ENCODE measurements around the gene BAG2. TPM values are rescaled to one million over a fixed set of nuclear protein-coding genes. Genes with fewer than 3 reads are reported as not detected.

BAG2 gene
- total and polyA plus RNA-seq, 10 of the 15 experiments (the other 5 are each of a cell fraction or from before 2014, with no cell fraction given) = 7.7 to 17.6 (median 9.6) TPM

GRCh38 chr6:57163956-57164355 lies 8.2 kb upstream of the BAG2 start (continued):
- TF ChIP-seq ZNF687 (IDR thresholded peaks at IDR 0.05) (no peak), YBX1 (IDR thresholded peaks at IDR 0.05) (no peak), RAD51 (IDR thresholded peaks at IDR 0.05) (no peak)

- H3K36me3 ChIP-seq (ENCODE audit: control insufficient read depth in 2 of 2, insufficient read depth in 2 of 2, low read length in 1 of 2) = peaks cover 0 to 5% of the 10 kb centered on the region in 2 experiments; a peak in 2 of 4 replicates
- no peaks in the 10 kb centered on the region for H3K4me1 ChIP-seq (ENCODE audit: control insufficient read depth, insufficient read depth, low read length)
- H3K79me2 ChIP-seq (ENCODE audit: control insufficient read depth, insufficient read depth, low read length) = no peaks in the 10 kb centered on the region
- no peak overlapping the region for H3K4me2 ChIP-seq (ENCODE audit: control insufficient read depth, insufficient read depth)
- SMC1A ChIA-PET (ENCODE audit: uncharacterized antibody, unreplicated experiment) = interaction anchor here (0.6 kb wide), 1 partner anchor 73 kb away, joined by 3 read pairs; no protein-coding TSS in a partner anchor
- no TSS peak for BruUV-seq (replicated peaks)
- H3K27me3 ChIP-seq (replicated peaks in 1 of 2; ENCODE audit: control insufficient read depth in 2 of 2, insufficient read depth in 2 of 2, low read length in 1 of 2) = no peaks in the 10 kb centered on the region
- H3K9ac ChIP-seq (ENCODE audit: control insufficient read depth, insufficient read depth, low read length) = no peak overlapping the region
- no peak overlapping the region for H3K27ac ChIP-seq (ENCODE audit: control insufficient read depth, insufficient read depth)
- POLR2A ChIA-PET = interaction anchor here (0.6 kb wide), 1 partner anchor 63 kb away, joined by 3 read pairs; no protein-coding TSS in a partner anchor
- intact Hi-C loops (cut with micrococcal nuclease; ENCODE audit: unreplicated experiment) (no loop called here), in situ Hi-C loops (cut with MboI) (no loop called here)
- RAD21 ChIA-PET (ENCODE audit: unreplicated experiment) = no interaction called here
- H4K20me1 ChIP-seq (ENCODE audit: control insufficient read depth, insufficient read depth) = no peaks in the 10 kb centered on the region
- DNase-seq (ENCODE audit: low read depth, low spot score) = no peak
- 100% methylated on average over 1 of the region's 1 CpG for WGBS (ENCODE audit: insufficient coverage, insufficient replicate concordance, low lambda C conversion rate, missing lambda C conversion rate)
- no peak for FAIRE-seq
- CTCF ChIA-PET = no interaction called here
- no peak overlapping the region for H2AFZ ChIP-seq (ENCODE audit: control insufficient read depth, low read depth, low read length)
- ATAC-seq = no peak
- no peak overlapping the region for H3K4me3 ChIP-seq
- H3K9me3 ChIP-seq (replicated peaks; ENCODE audit: control insufficient read depth, insufficient read depth, low read length) = no peaks in the 10 kb centered on the region
- TF ChIP-seq USF2 (IDR thresholded peaks at IDR 0.05; ENCODE audit: borderline replicate concordance, low read depth, low read length) = no peak
- no peak for TF ChIP-seq PAX5 (IDR thresholded peaks at IDR 0.05; ENCODE audit: borderline replicate concordance, low read depth, low read length)
- TF ChIP-seq SIX5 (IDR thresholded peaks at IDR 0.05; ENCODE audit: low read depth, low read length, severe bottlenecking) = no peak
- TF ChIP-seq BRCA1 (IDR thresholded peaks at IDR 0.05; ENCODE audit: low read depth, low read length) = no peak
- no peak for TF ChIP-seq SRF (IDR thresholded peaks at IDR 0.05; ENCODE audit: low read depth in 2 of 2, low read length in 2 of 2)
- TF ChIP-seq HDAC6 (IDR thresholded peaks at IDR 0.05; ENCODE audit: unreplicated experiment) = no peak
- TF ChIP-seq ESRRA (IDR thresholded peaks at IDR 0.05; ENCODE audit: low read length) = no peak
- no peak for TF ChIP-seq CHD4 (IDR thresholded peaks at IDR 0.05)
- no peak for TF ChIP-seq BCL3 (IDR thresholded peaks at IDR 0.05; ENCODE audit: borderline replicate concordance, insufficient read depth, low read depth, low read length, poor library complexity, severe bottlenecking)
- TF ChIP-seq E4F1 (IDR thresholded peaks at IDR 0.05; ENCODE audit: borderline replicate concordance, partially characterized antibody) = no peak
- no peak for TF ChIP-seq SUPT20H (IDR thresholded peaks at IDR 0.05; ENCODE audit: borderline replicate concordance, control insufficient read depth, low read depth, low read length)
- TF ChIP-seq IKZF2 (IDR thresholded peaks at IDR 0.05) = no peak
Observed at GRCh38 chr6:57165080-57165479, 7.0 kb upstream of the BAG2 start.

All from GM12878 (cell line).